Endothelial cell (in vitro differentiated cells): Measurements from ENCODE around the gene CHST9. TPM values are rescaled to one million over a fixed set of nuclear protein-coding genes. Genes with fewer than 3 reads are reported as not detected.

Experiments
- DNase-seq: peaks from one replicate; pipeline ENCODE4 v3.0.0; 2021; ENCODE audit warnings: low spot score
- H3K27ac Mint-ChIP-seq: one replicate; pipeline ENCODE4 v1.8.0; 2021; ENCODE audit warnings: mixed read lengths, inconsistent platforms; ENCODE audit not compliant: unreplicated experiment
- H3K27me3 Mint-ChIP-seq: one replicate; pipeline ENCODE4 v1.8.0; 2021; ENCODE audit warnings: mild to moderate bottlenecking, moderate library complexity, mixed read lengths, inconsistent platforms; ENCODE audit not compliant: unreplicated experiment
- H3K36me3 Mint-ChIP-seq: one replicate; pipeline ENCODE4 v1.8.0; 2021; ENCODE audit warnings: mild to moderate bottlenecking, low read depth, mixed read lengths, inconsistent platforms; ENCODE audit not compliant: unreplicated experiment
- H3K4me1 Mint-ChIP-seq: one replicate; pipeline ENCODE4 v1.8.0; 2021; ENCODE audit warnings: mild to moderate bottlenecking, mixed read lengths, inconsistent platforms; ENCODE audit not compliant: unreplicated experiment
- H3K4me3 Mint-ChIP-seq: one replicate; pipeline ENCODE4 v1.8.0; 2021; ENCODE audit warnings: mild to moderate bottlenecking, mixed read lengths, inconsistent platforms; ENCODE audit not compliant: unreplicated experiment
- H3K9me3 Mint-ChIP-seq: one replicate; pipeline ENCODE4 v1.8.0; 2021; ENCODE audit warnings: mixed read lengths, inconsistent platforms; ENCODE audit not compliant: unreplicated experiment
- total RNA-seq: library from RNA; stranded (reverse); fragmentation: NEBNext Ultra II Directional; extraction: Animal tissue kit (Norgen Biotek cat#: 25700); gene quantifications from one replicate; pipeline ENCODE4 v1.2.1, GENCODE V29; 2021; ENCODE audit not compliant: unreplicated experiment
- TF ChIP-seq, protein P1 (sequence below): fragments of 200-600 bp; sonication (generic); IDR thresholded peaks from one replicate; pipeline ENCODE4 v1.5.0; 2021; ENCODE audit warnings: antibody characterized with exemption; ENCODE audit not compliant: unreplicated experiment

Gene CHST9
- total RNA-seq, 1 donor from 2014 or later = 4.7 TPM

- Mint-ChIP-seq H3K27ac (no peak overlapping the region), H3K9me3 (no peaks in the 10 kb centered on the region), H3K36me3 (no peaks in the 10 kb centered on the region), H3K4me3 (no peak overlapping the region), H3K27me3 (peaks cover 1% of the 10 kb centered on the region), H3K4me1 (peaks cover 3% of the 10 kb centered on the region)
- TF ChIP-seq, protein P1, sequence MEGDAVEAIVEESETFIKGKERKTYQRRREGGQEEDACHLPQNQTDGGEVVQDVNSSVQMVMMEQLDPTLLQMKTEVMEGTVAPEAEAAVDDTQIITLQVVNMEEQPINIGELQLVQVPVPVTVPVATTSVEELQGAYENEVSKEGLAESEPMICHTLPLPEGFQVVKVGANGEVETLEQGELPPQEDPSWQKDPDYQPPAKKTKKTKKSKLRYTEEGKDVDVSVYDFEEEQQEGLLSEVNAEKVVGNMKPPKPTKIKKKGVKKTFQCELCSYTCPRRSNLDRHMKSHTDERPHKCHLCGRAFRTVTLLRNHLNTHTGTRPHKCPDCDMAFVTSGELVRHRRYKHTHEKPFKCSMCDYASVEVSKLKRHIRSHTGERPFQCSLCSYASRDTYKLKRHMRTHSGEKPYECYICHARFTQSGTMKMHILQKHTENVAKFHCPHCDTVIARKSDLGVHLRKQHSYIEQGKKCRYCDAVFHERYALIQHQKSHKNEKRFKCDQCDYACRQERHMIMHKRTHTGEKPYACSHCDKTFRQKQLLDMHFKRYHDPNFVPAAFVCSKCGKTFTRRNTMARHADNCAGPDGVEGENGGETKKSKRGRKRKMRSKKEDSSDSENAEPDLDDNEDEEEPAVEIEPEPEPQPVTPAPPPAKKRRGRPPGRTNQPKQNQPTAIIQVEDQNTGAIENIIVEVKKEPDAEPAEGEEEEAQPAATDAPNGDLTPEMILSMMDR = no peak
- no peak for DNase-seq
Observed at GRCh38 chr18:27010784-27011183, 174.3 kb downstream of the CHST9 start.

GRCh38 chr18:27009293-27009692, 175.8 kb downstream of the CHST9 start:
- TF ChIP-seq, protein P1 = no peak
- no peak overlapping the region for H3K27ac Mint-ChIP-seq

GRCh38 chr18:27008575-27008974, 176.5 kb downstream of the CHST9 start:
- Mint-ChIP-seq H3K36me3 (no peaks in the 10 kb centered on the region), H3K9me3 (no peaks in the 10 kb centered on the region), H3K4me3 (no peak overlapping the region), H3K4me1 (peaks cover 10% of the 10 kb centered on the region), H3K27me3 (peaks cover 1% of the 10 kb centered on the region), H3K27ac (no peak overlapping the region)
- TF ChIP-seq, protein P1 = no peak
- DNase-seq = no peak

More at GRCh38 chr18:27009293-27009692, 175.8 kb downstream of the CHST9 start:
- no peak overlapping the region for H3K4me3 Mint-ChIP-seq
- DNase-seq = no peak
- peaks cover 1% of the 10 kb centered on the region for H3K27me3 Mint-ChIP-seq
- H3K36me3 Mint-ChIP-seq = no peaks in the 10 kb centered on the region
- no peaks in the 10 kb centered on the region for H3K9me3 Mint-ChIP-seq
- H3K4me1 Mint-ChIP-seq = peaks cover 6% of the 10 kb centered on the region

- TF ChIP-seq, protein P1 = no peak
Observed at GRCh38 chr18:27007880-27008279, 177.2 kb downstream of the CHST9 start.

DNA sequence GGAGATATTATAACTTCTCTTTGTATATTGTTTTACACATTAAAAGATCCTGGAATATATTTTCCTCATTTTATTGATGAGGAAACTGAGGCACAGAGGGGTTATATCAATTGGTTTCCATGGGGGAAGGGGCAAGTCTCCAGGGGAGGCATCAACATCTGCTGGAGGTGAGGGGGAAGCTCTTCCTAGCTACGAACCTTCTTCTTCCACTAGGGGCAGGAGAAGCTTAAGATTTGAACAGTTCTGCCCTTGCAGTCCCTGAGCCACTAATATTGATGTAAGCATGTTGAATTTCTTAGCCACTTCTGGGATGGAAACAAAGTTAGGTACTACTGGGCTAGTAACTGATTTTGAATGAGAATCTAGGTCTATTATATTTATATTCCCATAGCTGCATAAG, 179.5 kb downstream of the CHST9 start:
- Mint-ChIP-seq H3K36me3 (no peaks in the 10 kb centered on the region), H3K4me1 (peaks cover 9% of the 10 kb centered on the region), H3K27ac (no peak overlapping the region), H3K9me3 (no peaks in the 10 kb centered on the region), H3K27me3 (no peaks in the 10 kb centered on the region), H3K4me3 (no peak overlapping the region)
- TF ChIP-seq, protein P1 = peak; percentile 47
- no peak for DNase-seq

More at GRCh38 chr18:27007880-27008279, 177.2 kb downstream of the CHST9 start:
- Mint-ChIP-seq H3K9me3 (no peaks in the 10 kb centered on the region), H3K4me3 (no peak overlapping the region), H3K27me3 (peaks cover 1% of the 10 kb centered on the region), H3K36me3 (no peaks in the 10 kb centered on the region), H3K4me1 (peaks cover 10% of the 10 kb centered on the region), H3K27ac (no peak overlapping the region)
- no peak for DNase-seq
